NCI-H526 (cell line): ENCODE results near the gene PLD4.

Experiments
- DNase-seq, 2 experiments: peaks; one replicate each; lab custom pipeline; 2025; lab: John Stamatoyannopoulos, UW

Gene PLD4

GRCh38 chr14:104956290-104956890 is 31.7 kb downstream of the PLD4 start:
- DNase-seq: no peak

GRCh38 chr14:104957146-104958113 is 32.8 kb downstream of the PLD4 start:
- no peak for DNase-seq

- no peak for DNase-seq
These were observed 39.9 kb downstream of the PLD4 start for GRCh38 chr14:104964546-104964945.

- DNase-seq: no peak
These were observed 41.0 kb downstream of the PLD4 start for GRCh38 chr14:104965561-104966231.

GRCh38 chr14:104966261-104966865 is 41.7 kb downstream of the PLD4 start:
- DNase-seq: no peak

- no peak for DNase-seq
These were observed 42.3 kb downstream of the PLD4 start for GRCh38 chr14:104966981-104967385.

GRCh38 chr14:104967386-104968152 is 42.9 kb downstream of the PLD4 start:
- DNase-seq: peak in 1 of 2 experiments; percentile 78

- peak; percentile 73 to 93 for DNase-seq
These were observed 43.5 kb downstream of the PLD4 start for GRCh38 chr14:104968153-104968527.

GRCh38 chr14:104968541-104969401 is 44.1 kb downstream of the PLD4 start:
- peak; percentile 73 to 93 for DNase-seq

GRCh38 chr14:104969741-104970230 is 45.1 kb downstream of the PLD4 start:
- DNase-seq: no peak

- no peak for DNase-seq
These were observed 45.8 kb downstream of the PLD4 start for GRCh38 chr14:104970231-104971068.

- no peak for DNase-seq
These were observed 47.0 kb downstream of the PLD4 start for GRCh38 chr14:104971447-104972240.

- DNase-seq: peak; percentile 33 to 75
These were observed 47.8 kb downstream of the PLD4 start for GRCh38 chr14:104972301-104973134.

GRCh38 chr14:104973135-104973384 is 48.4 kb downstream of the PLD4 start:
- DNase-seq: peak in 1 of 2 experiments; percentile 53

GRCh38 chr14:104973385-104974145 is 48.9 kb downstream of the PLD4 start:
- no peak for DNase-seq

- DNase-seq: no peak
These were observed 49.5 kb downstream of the PLD4 start for GRCh38 chr14:104974146-104974541.
